MG63 (cell line): ENCODE data around the gene AFF1. TPM values are rescaled to one million over a fixed set of nuclear protein-coding genes. Genes with fewer than 3 reads are reported as not detected.
A peak's percentile ranks its signal among the peaks of the same experiment; 100 is the strongest.

Experiments
- DNase-seq: peaks from one replicate; pipeline ENCODE4 v3.0.0-alpha.2; 2020
- H3K27me3 ChIP-seq: fragments of 250-450 bp; sonication (Bioruptor Pico); 2 replicates; pipeline ENCODE4 v1.5.1; 2020; ENCODE audit warnings: mild to moderate bottlenecking, moderate library complexity
- H3K36me3 ChIP-seq: fragments of 250-450 bp; sonication (Bioruptor Pico); 2 replicates; pipeline ENCODE4 v1.5.1; 2020; ENCODE audit warnings: mild to moderate bottlenecking, moderate library complexity
- H3K4me3 ChIP-seq: fragments of 250-450 bp; sonication (Bioruptor Pico); 2 replicates; pipeline ENCODE4 v1.5.1; 2020; ENCODE audit warnings: mild to moderate bottlenecking, moderate library complexity
- H3K9me3 ChIP-seq: fragments of 250-450 bp; sonication (Bioruptor Pico); 2 replicates; pipeline ENCODE4 v1.5.1; 2020; ENCODE audit warnings: mild to moderate bottlenecking, moderate library complexity
- total RNA-seq: library from RNA; depleted of rRNA; stranded (reverse); fragments of >200 nt; shearing (Covaris generic); gene quantifications from 2 replicates; pipeline ENCODE4 v1.2.3, GENCODE V29; 2014; ENCODE audit warnings: low replicate concordance

Gene AFF1
- total RNA-seq, 1 experiment from 2014 or later, result 1.1 TPM

DNA sequence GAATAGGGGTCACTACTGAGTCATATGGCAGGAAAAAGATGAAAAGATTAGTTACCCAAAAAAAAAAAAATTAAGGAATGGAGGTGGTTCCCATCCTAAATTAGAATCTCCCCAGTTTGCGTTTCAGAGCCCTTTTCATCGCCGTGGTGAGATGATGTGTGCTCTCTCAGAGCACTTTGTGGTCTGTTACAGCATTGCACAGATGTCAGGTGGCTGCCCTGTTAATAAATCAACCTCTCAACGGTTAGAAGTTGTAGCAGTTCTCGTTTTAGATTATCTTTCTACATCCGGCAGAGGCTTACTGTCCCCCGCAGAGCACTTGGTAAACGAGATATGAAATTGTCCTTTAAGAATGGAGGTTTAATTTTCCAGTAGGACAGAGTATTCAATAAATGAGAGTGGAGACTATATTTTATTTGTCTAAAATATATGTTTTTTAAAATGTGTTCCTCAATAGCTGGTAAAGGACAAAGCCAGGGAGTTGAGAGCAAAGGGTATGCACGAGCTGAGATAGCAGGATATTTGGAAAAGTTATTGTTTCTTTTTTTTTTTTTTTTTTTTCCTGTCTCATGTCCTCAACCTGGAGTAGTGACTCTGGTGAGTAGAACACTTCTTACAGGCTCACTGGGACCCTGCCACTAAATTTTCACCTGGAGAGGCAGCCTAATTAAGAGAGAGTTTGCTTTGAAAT lies 26.9 kb downstream of the AFF1 start:
- no peaks in the 10 kb centered on the region for H3K27me3 ChIP-seq
- no peaks in the 10 kb centered on the region for H3K9me3 ChIP-seq
- H3K4me3 ChIP-seq, result no peak overlapping the region
- no peaks in the 10 kb centered on the region for H3K36me3 ChIP-seq
- DNase-seq, result no peak

DNA sequence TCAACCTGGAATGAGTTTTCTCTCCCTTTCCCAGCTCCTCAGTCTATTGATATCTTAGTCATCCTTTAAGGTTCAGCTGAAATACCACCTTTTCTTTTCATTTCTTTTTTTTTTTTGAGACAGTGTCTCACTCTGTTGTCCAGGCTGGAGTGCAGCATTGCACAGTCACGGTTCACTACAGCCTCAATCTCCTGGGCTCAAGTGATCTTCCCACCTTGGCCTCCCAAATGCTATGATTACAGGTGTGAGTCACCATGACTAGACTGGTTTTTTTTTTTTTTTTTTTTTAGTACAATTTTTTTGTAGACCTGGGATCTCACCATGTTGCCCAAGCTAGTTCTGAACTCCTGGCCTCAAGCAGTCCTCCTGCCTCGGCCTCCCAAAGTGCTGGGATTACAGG lies 28.9 kb downstream of the AFF1 start:
- H3K36me3 ChIP-seq, result no peaks in the 10 kb centered on the region
- no peaks in the 10 kb centered on the region for H3K27me3 ChIP-seq
- H3K4me3 ChIP-seq, result no peak overlapping the region
- H3K9me3 ChIP-seq, result no peaks in the 10 kb centered on the region
- DNase-seq, result no peak

DNA sequence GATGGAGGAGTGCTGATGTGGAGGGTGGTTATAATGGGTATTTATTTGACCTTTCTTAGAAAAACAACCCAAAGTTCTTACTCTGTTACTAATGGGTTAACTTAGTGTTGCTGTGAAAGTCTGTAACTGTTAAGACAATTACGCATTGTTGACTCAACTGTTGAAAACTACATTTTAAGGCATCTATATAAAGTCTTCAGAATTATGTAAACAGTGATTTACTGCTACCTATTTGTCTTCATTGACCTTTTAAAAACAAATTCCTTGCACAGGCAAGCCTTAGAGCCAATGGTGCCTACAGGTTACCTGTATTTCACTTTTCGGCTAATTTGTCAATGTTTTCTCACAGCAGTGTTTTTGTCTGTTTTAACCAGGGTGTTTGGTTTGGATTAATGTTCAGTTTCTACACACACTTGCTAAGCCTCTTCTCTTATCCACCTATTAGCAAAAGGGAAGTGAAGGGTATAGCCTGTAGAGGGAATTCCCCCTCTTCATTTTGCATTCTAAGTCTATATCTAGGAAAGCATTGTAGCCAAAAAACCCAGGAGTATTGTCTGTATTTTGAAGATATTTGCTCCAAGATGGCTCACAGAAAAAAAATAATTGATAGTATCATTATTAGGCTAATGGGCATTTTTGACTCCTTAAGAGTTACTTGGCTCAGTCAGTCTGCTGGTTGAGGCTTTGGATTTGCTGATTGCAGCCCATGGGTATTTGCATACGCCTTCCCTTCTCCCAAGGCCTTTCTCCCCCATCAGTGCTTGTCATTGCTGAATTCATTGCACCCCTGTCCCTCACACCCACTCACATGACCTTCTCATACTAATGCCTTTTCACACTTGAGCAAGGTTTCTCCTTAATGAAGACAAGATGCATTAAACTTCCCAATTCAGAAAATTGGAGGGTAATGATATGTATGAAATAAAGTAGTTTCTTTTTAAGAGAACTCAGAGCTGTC lies 30.5 kb downstream of the AFF1 start:
- Histone ChIP-seq H3K36me3 (no peaks in the 10 kb centered on the region), H3K4me3 (no peak overlapping the region), H3K27me3 (no peaks in the 10 kb centered on the region), H3K9me3 (no peaks in the 10 kb centered on the region)
- DNase-seq, result no peak

DNA sequence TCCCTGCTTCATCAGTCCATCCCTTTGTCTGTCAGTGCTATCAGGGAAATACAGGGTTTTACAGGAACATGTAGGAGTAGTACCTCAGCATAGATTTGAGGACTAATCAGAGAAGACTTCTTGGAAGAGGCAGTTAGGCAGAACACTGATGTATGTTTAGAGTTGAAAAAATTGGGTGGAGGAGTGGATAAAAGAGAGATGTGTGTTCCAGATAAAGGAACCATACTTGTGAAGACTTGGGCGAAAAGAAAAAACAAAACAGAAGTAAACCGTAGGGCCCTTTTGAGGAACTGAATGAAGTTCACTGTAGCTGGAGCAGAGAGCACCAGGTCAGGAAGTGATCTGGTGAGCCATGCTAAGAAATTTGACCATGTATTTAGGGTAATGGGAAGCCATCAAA lies 32.3 kb downstream of the AFF1 start:
- H3K36me3 ChIP-seq, result no peaks in the 10 kb centered on the region
- H3K9me3 ChIP-seq, result no peaks in the 10 kb centered on the region
- H3K4me3 ChIP-seq, result no peak overlapping the region
- no peak for DNase-seq
- no peaks in the 10 kb centered on the region for H3K27me3 ChIP-seq

DNA sequence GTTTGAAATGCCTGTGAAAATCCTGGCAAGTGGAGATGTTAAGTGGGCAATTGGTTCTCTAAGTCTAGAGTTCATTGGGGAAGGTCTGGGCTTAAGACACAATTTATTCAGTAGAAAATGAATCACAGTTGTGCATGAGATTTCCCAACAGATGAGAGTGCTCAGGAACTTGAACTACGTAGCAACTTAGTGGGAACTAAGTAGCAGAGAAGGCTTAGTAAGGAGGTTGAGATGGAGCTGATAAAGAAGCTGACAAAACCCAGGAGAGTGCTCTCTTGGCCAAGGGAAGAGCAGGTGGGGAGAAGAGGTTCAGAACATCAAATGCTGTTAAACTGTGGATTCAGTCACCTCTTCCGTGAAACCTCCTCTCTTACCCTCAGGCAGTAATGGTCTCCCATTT lies 33.0 kb downstream of the AFF1 start:
- Histone ChIP-seq H3K9me3 (no peaks in the 10 kb centered on the region), H3K4me3 (no peak overlapping the region), H3K36me3 (no peaks in the 10 kb centered on the region), H3K27me3 (no peaks in the 10 kb centered on the region)
- no peak for DNase-seq

DNA sequence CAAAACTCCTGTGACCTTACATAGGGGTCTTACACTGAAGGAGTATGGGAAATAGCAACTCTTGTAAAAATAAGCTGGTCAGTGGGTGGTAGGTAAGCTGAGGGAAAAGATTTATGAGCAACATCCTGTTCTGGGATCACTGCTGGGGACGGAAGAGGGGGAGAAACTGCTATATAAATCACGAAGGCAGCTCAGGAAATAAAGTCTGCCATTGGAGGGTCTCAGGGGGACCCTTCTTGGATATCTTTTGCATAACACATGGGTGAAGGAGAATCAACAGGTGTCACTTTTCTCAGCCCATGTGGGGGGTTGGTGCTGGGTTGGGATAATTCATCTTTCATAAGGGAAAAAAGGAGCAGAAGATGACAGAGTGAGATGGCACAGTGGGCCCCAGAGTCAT lies 33.7 kb downstream of the AFF1 start:
- Histone ChIP-seq H3K27me3 (no peaks in the 10 kb centered on the region), H3K9me3 (no peaks in the 10 kb centered on the region), H3K4me3 (no peak overlapping the region), H3K36me3 (no peaks in the 10 kb centered on the region)
- DNase-seq, result no peak

DNA sequence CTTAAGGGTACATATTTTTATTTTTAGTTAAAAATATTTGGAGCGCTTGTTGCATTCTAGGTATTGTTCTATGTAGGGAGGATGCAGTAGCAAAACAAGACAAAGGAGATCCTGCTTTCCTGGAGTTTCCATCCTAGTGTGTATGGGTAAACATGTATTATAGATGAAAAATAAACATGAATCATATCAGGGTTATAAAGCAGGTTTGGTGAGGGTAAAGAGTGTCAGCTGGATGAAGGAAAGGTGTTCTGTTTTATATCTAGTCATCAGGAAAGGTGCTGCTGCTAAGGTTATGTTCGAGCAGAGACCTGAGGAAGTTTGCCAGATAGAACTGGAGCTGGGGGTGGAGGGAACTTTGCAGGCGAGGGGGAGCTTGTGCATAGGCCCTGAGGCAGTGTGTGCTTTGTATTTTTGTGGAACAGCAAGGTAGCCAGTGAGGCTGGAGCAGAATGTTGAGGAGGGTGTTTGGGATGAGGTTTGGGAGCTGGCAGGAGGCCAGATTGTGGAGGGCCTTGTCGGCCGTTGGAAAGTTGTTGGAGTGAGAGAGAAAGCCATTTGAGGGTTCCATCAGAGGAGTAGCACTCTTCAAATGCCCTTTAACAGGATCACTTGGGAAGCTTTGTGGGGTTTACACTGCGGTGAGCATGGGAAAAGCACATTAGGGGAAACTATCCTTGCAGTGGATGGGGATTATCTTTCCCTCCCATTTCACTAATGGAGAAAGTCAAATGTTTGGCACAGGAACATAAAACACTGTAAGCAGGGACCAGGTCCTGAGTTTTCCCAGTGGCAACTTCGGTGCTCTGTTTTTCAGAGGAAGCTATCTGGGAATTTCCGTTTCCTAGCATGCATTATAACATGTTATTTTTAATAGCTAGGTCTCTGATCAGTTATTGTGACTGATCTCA lies 35.9 kb downstream of the AFF1 start:
- H3K4me3 ChIP-seq, result no peak overlapping the region
- no peak for DNase-seq
- no peaks in the 10 kb centered on the region for H3K36me3 ChIP-seq
- no peaks in the 10 kb centered on the region for H3K9me3 ChIP-seq
- no peaks in the 10 kb centered on the region for H3K27me3 ChIP-seq

DNA sequence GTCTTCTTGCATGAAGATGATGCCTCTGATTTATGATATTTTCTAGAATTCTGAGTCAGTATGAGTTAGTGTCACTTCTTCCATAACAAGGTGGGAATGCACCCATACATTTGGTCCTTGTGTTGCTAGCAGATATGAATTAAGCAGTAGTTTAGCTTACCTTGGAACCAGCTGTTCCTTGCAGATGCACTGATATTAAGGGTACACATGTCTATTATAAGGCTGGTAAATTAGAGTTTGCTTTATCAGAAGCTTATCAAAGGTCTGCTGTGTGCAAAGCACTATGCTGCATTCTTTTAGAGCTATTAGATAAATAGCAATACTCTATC lies 36.5 kb downstream of the AFF1 start:
- Histone ChIP-seq H3K36me3 (no peaks in the 10 kb centered on the region), H3K27me3 (no peaks in the 10 kb centered on the region), H3K4me3 (no peak overlapping the region), H3K9me3 (no peaks in the 10 kb centered on the region)
- DNase-seq, result no peak

DNA sequence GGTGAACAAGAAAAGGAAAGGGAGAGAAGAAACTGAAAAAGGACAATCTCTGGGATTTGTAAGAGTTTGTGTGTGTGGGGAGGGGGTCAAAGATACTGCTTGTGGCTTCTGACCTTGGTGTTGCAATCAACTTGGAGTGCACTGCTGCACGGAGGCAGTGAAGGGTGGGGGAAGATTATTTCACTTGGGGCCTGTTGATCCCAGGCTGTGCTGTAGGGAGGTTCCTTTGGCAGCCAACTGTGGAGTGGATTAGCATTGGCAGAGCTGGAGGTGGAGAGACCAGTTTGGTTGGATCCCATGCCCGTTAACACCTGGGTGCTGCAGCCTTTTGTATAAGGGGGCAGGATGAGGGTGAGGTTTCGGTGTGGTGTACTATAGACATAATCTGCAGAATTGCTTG lies 38.2 kb downstream of the AFF1 start:
- no peaks in the 10 kb centered on the region for H3K9me3 ChIP-seq
- no peaks in the 10 kb centered on the region for H3K27me3 ChIP-seq
- no peak overlapping the region for H3K4me3 ChIP-seq
- no peaks in the 10 kb centered on the region for H3K36me3 ChIP-seq
- DNase-seq, result no peak

DNA sequence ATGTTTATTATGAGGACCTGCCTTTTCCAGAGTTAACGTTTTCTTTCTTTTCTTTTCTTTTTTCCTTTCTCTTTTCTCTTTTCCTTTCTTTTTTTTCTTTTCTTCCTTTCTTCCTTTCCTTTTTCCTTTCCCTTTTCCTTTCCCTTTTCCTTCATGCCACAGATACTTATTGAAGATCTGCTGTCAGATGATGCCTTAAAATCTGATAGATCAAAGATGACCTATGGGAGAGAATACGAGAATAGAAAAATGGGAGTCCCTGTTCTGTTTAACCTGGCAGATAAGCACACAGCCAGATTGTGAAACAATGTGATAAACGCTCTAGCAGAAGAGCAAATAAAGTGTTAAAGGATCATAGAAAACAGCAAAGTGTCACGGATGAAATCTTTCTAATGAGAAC lies 38.9 kb downstream of the AFF1 start:
- no peaks in the 10 kb centered on the region for H3K9me3 ChIP-seq
- no peak overlapping the region for H3K4me3 ChIP-seq
- H3K36me3 ChIP-seq, result no peaks in the 10 kb centered on the region
- no peaks in the 10 kb centered on the region for H3K27me3 ChIP-seq
- no peak for DNase-seq

DNA sequence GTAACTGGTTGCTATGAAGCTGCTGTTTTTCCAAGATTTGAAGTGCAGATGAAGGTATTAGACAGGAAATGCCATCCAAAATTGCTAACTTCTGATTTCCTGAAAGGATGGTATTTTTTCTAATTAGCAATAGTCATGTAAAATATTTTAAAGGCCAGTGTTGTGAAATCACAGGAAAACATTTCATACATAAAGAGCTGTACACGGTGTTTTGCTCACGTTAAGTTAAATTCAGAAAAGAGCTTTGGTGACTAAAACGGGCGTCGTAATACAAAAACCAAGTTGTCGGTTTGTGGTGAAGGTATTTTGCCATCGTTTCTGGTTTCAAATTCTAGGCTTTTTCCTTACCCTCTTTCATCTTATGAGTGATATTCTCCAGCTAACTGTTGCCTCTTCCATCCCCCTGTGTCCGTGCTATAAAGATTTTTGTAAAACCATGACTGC lies 39.8 kb downstream of the AFF1 start:
- Histone ChIP-seq H3K4me3 (no peak overlapping the region), H3K27me3 (no peaks in the 10 kb centered on the region), H3K9me3 (no peaks in the 10 kb centered on the region), H3K36me3 (no peaks in the 10 kb centered on the region)
- no peak for DNase-seq

DNA sequence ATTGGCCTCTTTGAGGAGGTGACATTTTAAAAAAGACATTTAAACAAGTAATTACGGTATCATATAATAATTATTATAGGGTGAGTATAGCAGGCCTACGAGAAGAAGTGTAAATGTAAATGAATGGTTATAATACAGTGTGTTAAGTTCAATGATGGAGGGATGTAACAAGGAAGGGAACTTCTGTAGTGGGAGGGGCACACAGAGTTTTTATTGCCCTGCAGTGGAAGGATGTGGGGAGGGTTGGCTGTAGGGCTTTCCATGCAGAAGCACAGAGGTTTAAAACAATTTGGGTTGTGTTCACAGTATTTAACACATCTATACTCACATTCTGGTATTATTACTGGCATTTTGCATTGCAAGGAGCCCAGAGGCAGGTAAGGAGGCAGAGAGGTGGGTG lies 41.1 kb downstream of the AFF1 start:
- Histone ChIP-seq H3K9me3 (no peaks in the 10 kb centered on the region), H3K4me3 (no peak overlapping the region), H3K27me3 (no peaks in the 10 kb centered on the region), H3K36me3 (no peaks in the 10 kb centered on the region)
- DNase-seq, result no peak

DNA sequence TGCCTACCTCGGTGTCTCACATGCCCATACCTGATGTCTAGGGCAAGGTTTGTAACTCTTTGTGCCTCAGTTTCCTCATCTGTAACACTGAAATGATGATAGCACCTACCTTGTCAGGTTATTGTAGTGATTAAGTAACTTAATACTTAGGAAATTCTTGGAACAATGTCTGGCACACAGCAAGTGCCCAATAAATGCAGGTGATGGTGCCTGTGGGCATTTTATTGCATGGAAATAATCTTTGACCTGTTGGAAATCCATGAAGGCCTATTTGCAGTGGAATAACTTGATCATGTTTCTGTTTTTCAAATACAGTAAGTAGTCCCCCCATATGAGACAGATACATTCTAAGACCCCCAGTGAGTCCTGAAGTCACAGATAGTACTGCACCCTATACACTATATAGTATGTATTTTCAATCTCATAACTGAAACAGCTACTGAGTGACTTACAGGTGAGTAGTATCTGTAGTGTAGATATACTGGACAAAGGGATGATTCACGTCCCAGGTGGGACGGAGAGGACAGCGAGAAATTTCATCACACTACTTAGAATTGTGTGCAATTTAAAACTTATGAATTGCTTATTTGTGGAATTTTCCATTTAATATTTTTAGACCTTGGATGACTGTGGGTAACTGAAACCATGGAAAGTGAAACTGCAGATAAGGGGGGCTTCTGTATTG lies 42.1 kb downstream of the AFF1 start:
- Histone ChIP-seq H3K4me3 (no peak overlapping the region), H3K36me3 (no peaks in the 10 kb centered on the region)

DNA sequence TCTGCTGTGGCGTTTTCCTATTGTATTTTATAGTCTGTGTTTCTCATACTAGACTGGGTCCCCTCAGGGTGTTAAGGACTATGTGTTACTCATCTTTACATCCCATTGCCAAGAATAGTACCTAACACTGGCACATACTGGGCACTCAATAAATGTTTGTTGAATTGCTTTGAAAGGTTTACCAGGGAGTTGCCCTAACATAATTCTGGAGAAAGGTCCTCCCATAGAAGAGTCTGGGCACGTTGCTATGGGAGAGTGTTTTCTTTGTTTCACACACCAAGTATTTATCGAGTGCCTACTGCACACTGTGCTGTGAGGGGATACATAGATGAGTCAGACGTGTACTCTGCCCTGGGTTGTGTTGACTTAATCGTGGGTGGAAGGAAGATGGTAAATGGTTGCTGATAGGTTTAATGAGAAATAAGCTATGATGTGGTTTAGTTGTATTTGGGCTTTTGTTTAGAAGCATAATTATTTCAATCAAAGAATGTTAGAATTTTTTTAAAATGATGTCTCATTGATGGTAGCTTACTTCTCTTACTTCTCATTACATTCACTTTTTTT lies 42.9 kb downstream of the AFF1 start:
- Histone ChIP-seq H3K4me3 (no peak overlapping the region), H3K36me3 (no peaks in the 10 kb centered on the region), H3K27me3 (no peaks in the 10 kb centered on the region), H3K9me3 (no peaks in the 10 kb centered on the region)
- DNase-seq, result peak; percentile 22

More for the DNA sequence above, 42.1 kb downstream of the AFF1 start:
- H3K27me3 ChIP-seq, result no peaks in the 10 kb centered on the region
- no peak for DNase-seq
- no peaks in the 10 kb centered on the region for H3K9me3 ChIP-seq

DNA sequence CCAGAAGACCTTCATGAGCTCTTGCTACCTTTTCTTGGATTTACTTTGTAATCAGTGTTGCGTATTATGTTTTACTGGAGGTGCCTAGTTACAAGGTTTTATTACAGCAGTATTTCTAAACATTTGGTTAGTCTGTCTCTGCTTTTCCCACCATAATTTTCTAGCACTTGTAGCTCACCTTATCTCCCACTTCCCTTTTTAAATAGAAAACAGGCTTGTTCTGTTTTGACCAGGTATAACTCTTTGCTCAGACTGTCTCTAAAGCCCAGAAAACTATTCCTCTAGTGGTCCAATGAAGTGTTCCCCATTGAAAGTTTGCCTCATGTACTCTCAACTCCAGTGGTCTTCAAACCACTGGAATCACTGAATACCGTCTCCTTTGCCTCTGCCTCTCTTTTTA lies 43.9 kb downstream of the AFF1 start:
- Histone ChIP-seq H3K27me3 (no peaks in the 10 kb centered on the region), H3K36me3 (no peaks in the 10 kb centered on the region)
- no peak for DNase-seq

DNA sequence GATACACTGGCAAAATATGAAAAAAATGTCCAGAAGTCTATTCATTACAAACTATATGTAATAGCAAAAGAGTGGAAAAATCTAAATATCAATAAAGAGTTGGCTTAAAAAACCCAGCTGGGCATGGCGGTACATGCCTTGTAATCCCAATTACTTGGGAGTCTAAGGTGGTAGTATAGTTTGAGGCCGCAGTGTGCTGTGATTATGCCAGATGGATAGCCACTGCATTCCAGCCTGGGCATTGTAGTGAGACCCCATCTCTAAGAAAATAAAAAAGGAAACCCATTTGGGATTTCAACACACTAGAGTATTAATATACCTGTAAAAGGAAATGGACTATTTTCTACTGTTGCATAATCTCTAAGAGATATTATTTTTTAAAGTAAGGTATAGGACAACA lies 45.4 kb downstream of the AFF1 start:
- DNase-seq, result no peak

More for the DNA sequence above, 43.9 kb downstream of the AFF1 start:
- Histone ChIP-seq H3K4me3 (no peak overlapping the region), H3K9me3 (no peaks in the 10 kb centered on the region)

More for the DNA sequence above, 45.4 kb downstream of the AFF1 start:
- Histone ChIP-seq H3K27me3 (no peaks in the 10 kb centered on the region), H3K9me3 (no peaks in the 10 kb centered on the region), H3K36me3 (no peaks in the 10 kb centered on the region), H3K4me3 (no peak overlapping the region)
